ENCODE data around the gene CLIC5.

GRCh38 chr6:45850378-45851033 is 165.2 kb downstream of the CLIC5 start:
- TF ChIP-seq JUND (IDR thresholded peaks at IDR 0.05; ENCODE audit: low read length) (no peak), EP300 (IDR thresholded peaks at IDR 0.05; ENCODE audit: borderline replicate concordance in 1 of 2, low read depth in 2 of 2, low read length in 2 of 2) (no peak), HDAC2 (IDR thresholded peaks at IDR 0.05; ENCODE audit: borderline replicate concordance in 1 of 2, low read depth in 2 of 2, low read length in 2 of 2) (no peak), CHD2 (IDR thresholded peaks at IDR 0.05; ENCODE audit: low read length) (no peak), TBP (IDR thresholded peaks at IDR 0.05; ENCODE audit: low read depth, low read length) (no peak), TAF1 (IDR thresholded peaks at IDR 0.05; ENCODE audit: low read depth, low read length) (no peak), BACH1 (IDR thresholded peaks at IDR 0.05; ENCODE audit: low read length) (no peak), USF2 (IDR thresholded peaks at IDR 0.05; ENCODE audit: low read length) (no peak), TEAD4 (IDR thresholded peaks at IDR 0.05; ENCODE audit: low read depth, low read length) (no peak), SIRT6 (IDR thresholded peaks at IDR 0.05; ENCODE audit: low read length) (no peak), TCF12 (IDR thresholded peaks at IDR 0.05; ENCODE audit: low read depth, low read length) (no peak)
- TF ChIP-seq, protein P1, sequence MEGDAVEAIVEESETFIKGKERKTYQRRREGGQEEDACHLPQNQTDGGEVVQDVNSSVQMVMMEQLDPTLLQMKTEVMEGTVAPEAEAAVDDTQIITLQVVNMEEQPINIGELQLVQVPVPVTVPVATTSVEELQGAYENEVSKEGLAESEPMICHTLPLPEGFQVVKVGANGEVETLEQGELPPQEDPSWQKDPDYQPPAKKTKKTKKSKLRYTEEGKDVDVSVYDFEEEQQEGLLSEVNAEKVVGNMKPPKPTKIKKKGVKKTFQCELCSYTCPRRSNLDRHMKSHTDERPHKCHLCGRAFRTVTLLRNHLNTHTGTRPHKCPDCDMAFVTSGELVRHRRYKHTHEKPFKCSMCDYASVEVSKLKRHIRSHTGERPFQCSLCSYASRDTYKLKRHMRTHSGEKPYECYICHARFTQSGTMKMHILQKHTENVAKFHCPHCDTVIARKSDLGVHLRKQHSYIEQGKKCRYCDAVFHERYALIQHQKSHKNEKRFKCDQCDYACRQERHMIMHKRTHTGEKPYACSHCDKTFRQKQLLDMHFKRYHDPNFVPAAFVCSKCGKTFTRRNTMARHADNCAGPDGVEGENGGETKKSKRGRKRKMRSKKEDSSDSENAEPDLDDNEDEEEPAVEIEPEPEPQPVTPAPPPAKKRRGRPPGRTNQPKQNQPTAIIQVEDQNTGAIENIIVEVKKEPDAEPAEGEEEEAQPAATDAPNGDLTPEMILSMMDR (IDR thresholded peaks at IDR 0.05; ENCODE audit: control extremely low read depth in 1 of 3, insufficient read depth in 1 of 3, low read depth in 1 of 3, low read length in 3 of 3) = no peak

Measured in H1 (cell line).